ENCODE data around the gene GALNT2. TPM values are rescaled to one million over a fixed set of nuclear protein-coding genes. Genes with fewer than 3 reads are reported as not detected.

GALNT2 gene
- polyA plus RNA-seq, 1 of the 3 experiments (the other 2 are of a cell fraction), result 118 TPM

GRCh38 chr1:230216896-230217295 lies 149.9 kb downstream of the GALNT2 start (continued):
- no peak for TF ChIP-seq USF2 (IDR thresholded peaks at IDR 0.05; ENCODE audit: borderline replicate concordance, low read depth, low read length)

GRCh38 chr1:230218667-230219066 lies 151.6 kb downstream of the GALNT2 start:
- Histone ChIP-seq H3F3A (replicated peaks; ENCODE audit: insufficient read depth) (peaks cover 3% of the 10 kb centered on the region), H3K27ac (ENCODE audit: low read depth in 2 of 2, low read length in 1 of 2) (no peak overlapping the region), H3K36me3 (replicated peaks in 1 of 2; ENCODE audit: control insufficient read depth in 1 of 2, insufficient read depth in 2 of 2, low read length in 1 of 2) (no peaks in the 10 kb centered on the region), H3K9me3 (no peaks in the 10 kb centered on the region), H3K4me2 (no peak overlapping the region), H3K4me3 (ENCODE audit: low read depth in 2 of 2, low read length in 1 of 2) (no peak overlapping the region), H3K4me1 (ENCODE audit: control insufficient read depth in 1 of 2, insufficient read depth in 2 of 2, low read depth in 1 of 2, low read length in 1 of 2) (peaks cover 7 to 9% of the 10 kb centered on the region in 2 experiments; a peak in 3 of 4 replicates), H3K9me2 (no peaks in the 10 kb centered on the region), H4K20me1 (ENCODE audit: insufficient read depth) (peaks cover 12% of the 10 kb centered on the region; the same call in 1 of the 2 replicates), H3K79me2 (ENCODE audit: insufficient read depth) (peaks cover 52% of the 10 kb centered on the region), H2AFZ (ENCODE audit: low read depth) (no peak overlapping the region), H3K9ac (no peak overlapping the region), H3K27me3 (ENCODE audit: insufficient read depth) (no peaks in the 10 kb centered on the region)
- 87% methylated on average over 6 of the region's 6 CpGs for WGBS (ENCODE audit: low lambda C conversion rate)
- DNase-seq, result no peak
- ChIA-PET CTCF (interaction anchor here (1.2 kb wide), 1 partner anchor 8 kb away, joined by 3 read pairs; no protein-coding TSS in a partner anchor), POLR2A (no interaction called here)
- TF ChIP-seq TCF12 (IDR thresholded peaks at IDR 0.05) (no peak), USF1 (IDR thresholded peaks at IDR 0.05; ENCODE audit: borderline replicate concordance, low read depth) (no peak), CTCF (IDR thresholded peaks at IDR 0.05) (no peak), GABPA (IDR thresholded peaks at IDR 0.05; ENCODE audit: low read depth) (no peak), USF2 (IDR thresholded peaks at IDR 0.05; ENCODE audit: borderline replicate concordance, low read depth, low read length) (no peak), CHD2 (IDR thresholded peaks at IDR 0.05; ENCODE audit: low read length, partially characterized antibody) (no peak), ZBTB33 (IDR thresholded peaks at IDR 0.05; ENCODE audit: borderline replicate concordance, low read depth) (no peak), RCOR1 (IDR thresholded peaks at IDR 0.05; ENCODE audit: low read length) (no peak), RFX5 (IDR thresholded peaks at IDR 0.05; ENCODE audit: low read length) (no peak)
